K562 (cell line): ENCODE results near the gene AJM1. TPM values are rescaled to one million over a fixed set of nuclear protein-coding genes. Genes with fewer than 3 reads are reported as not detected.
A peak's percentile ranks its signal among the peaks of the same experiment; 100 is the strongest.

Source experiments
- BRD9 ChIP-seq: fragments of 450-650 bp; IDR thresholded peaks from 2 replicates; pipeline ENCODE4 v1.6.1; 2018; ENCODE audit warnings: low read depth; ENCODE audit not compliant: partially characterized antibody
- CCNT2 ChIP-seq: IDR thresholded peaks from 2 replicates; pipeline ENCODE4 v1.6.1; 2011; ENCODE audit warnings: borderline replicate concordance, low read depth, mild to moderate bottlenecking, moderate library complexity, mixed read lengths, low read length; ENCODE audit not compliant: insufficient read length; ENCODE audit errors: extremely low read depth
- CREB3L1 ChIP-seq: fragments of 450-650 bp; IDR thresholded peaks from 2 replicates; pipeline ENCODE4 v1.6.1; 2014; ENCODE audit warnings: low read depth, mild to moderate bottlenecking, moderate library complexity, borderline replicate concordance
- FOXK2 ChIP-seq, 2 experiments: fragments of 450-650 bp; IDR thresholded peaks in 1 of 2; conservative IDR thresholded peaks in 1 of 2; 2 replicates each; pipeline ENCODE4 v1.6.1; 2016; ENCODE audit warnings: low read depth in 2 of 2, mild to moderate bottlenecking in 1 of 2
- GTF2E2 ChIP-seq: fragments of 200-800 bp; sonication (Bioruptor generic); IDR thresholded peaks from 2 replicates; pipeline ENCODE4 v1.6.1; 2016; ENCODE audit warnings: missing genetic modification characterization, missing compliant biosample characterization
- ID3 ChIP-seq, 2 experiments: fragments of 250-450 bp in 1 of 2; fragments of 450-650 bp in 1 of 2; sonication (Bioruptor Pico) in 1 of 2; IDR thresholded peaks; 2 replicates each; pipeline versions ENCODE4 v1.6.1 to v1.8.0; 2016 to 2021; ENCODE audit warnings: mild to moderate bottlenecking in 2 of 2, moderate library complexity in 2 of 2, missing compliant biosample characterization in 1 of 2, missing genetic modification characterization in 1 of 2
- NFRKB ChIP-seq: fragments of 450-650 bp; IDR thresholded peaks from 2 replicates; pipeline ENCODE4 v1.6.1; 2016; ENCODE audit warnings: low read depth
- PML ChIP-seq: IDR thresholded peaks from 2 replicates; pipeline ENCODE4 v1.6.1; 2012; ENCODE audit warnings: low read length, inconsistent platforms
- SMAD3 ChIP-seq: fragments of 450-650 bp; formaldehyde crosslinking; conservative IDR thresholded peaks from 2 replicates; pipeline ENCODE4 v1.4.0; 2020; ENCODE audit warnings: mild to moderate bottlenecking
- SMARCE1 ChIP-seq: fragments of 450-650 bp; IDR thresholded peaks from 2 replicates; pipeline ENCODE4 v1.7.1; 2016; ENCODE audit warnings: mild to moderate bottlenecking
- THAP12 ChIP-seq: fragments of 250-450 bp; sonication (Bioruptor Pico); IDR thresholded peaks from 2 replicates; pipeline ENCODE4 v1.9.0; 2021; ENCODE audit warnings: mild to moderate bottlenecking, inconsistent platforms
- ZKSCAN3 ChIP-seq: fragments of 250-450 bp; sonication (Bioruptor Pico); IDR thresholded peaks from 2 replicates; pipeline ENCODE4 v1.4.0; 2020
- ZNF23 ChIP-seq: fragments of 250-450 bp; sonication (Bioruptor Pico); IDR thresholded peaks from 2 replicates; pipeline ENCODE4 v1.4.0; 2020; ENCODE audit warnings: mild to moderate bottlenecking
- ZNF436 ChIP-seq: fragments of 250-450, 450-650 bp; sonication (Bioruptor Pico); formaldehyde crosslinking; IDR thresholded peaks from 2 replicates; pipeline ENCODE4 v1.7.0; 2020; ENCODE audit warnings: mild to moderate bottlenecking
- ZNF57 ChIP-seq: fragments of 450-650 bp; formaldehyde crosslinking; IDR thresholded peaks from 2 replicates; pipeline ENCODE4 v1.4.0; 2020; ENCODE audit warnings: mild to moderate bottlenecking, moderate library complexity
- ZNF76 ChIP-seq: fragments of 250-450 bp; sonication (Bioruptor Pico); IDR thresholded peaks from 2 replicates; pipeline ENCODE4 v1.4.0; 2020; ENCODE audit warnings: mild to moderate bottlenecking, moderate library complexity, borderline replicate concordance
- ZNF778 ChIP-seq: fragments of 450-650 bp; formaldehyde crosslinking; IDR thresholded peaks from 2 replicates; pipeline ENCODE4 v1.4.0; 2020; ENCODE audit warnings: mild to moderate bottlenecking, moderate library complexity
- ZNF79 ChIP-seq: fragments of 250-450 bp; sonication (Bioruptor Pico); IDR thresholded peaks from 2 replicates; pipeline ENCODE4 v1.4.0; 2020; ENCODE audit warnings: low read depth, mild to moderate bottlenecking, moderate library complexity
- polyA plus RNA-seq, 8 experiments: library from polyadenylated mRNA; depleted of rRNA in 4 of 8; stranded (reverse) in 5 of 8; unstranded in 3 of 8; fragments of >200 nt; fragmentation: Nextera tagmentation in 2 of 8; fragmentation: Illumina TruSeq in 1 of 8; extraction: Ambion mirVana in 2 of 8; extraction: Trizol in 1 of 8; gene quantifications; 2 replicates each; pipeline versions ENCODE4 v1.2.1 to v1.2.3, GENCODE V29; 2011 to 2014; ENCODE audit warnings: inconsistent platforms in 1 of 8, missing spikeins in 1 of 8
- total RNA-seq, 7 experiments: library from RNA; depleted of rRNA in 6 of 7; stranded (reverse); fragments of >200 nt in 6 of 7; fragmentation: Illumina TruSeq in 2 of 7; extraction: Trizol in 2 of 7; gene quantifications; 2 replicates each; pipeline versions ENCODE4 v1.2.1 to v1.2.3, GENCODE V29; 2011 to 2021; ENCODE audit warnings: low replicate concordance in 1 of 7
- TF ChIP-seq, protein P1 (sequence below): fragments of 250-450 bp; sonication (Bioruptor Pico); IDR thresholded peaks from 2 replicates; pipeline ENCODE4 v1.5.0; 2021; ENCODE audit warnings: mild to moderate bottlenecking, moderate library complexity
- TF ChIP-seq, protein P2 (sequence below): sonication (generic); formaldehyde crosslinking; IDR thresholded peaks from 2 replicates; pipeline ENCODE4 v1.8.0; 2022; ENCODE audit warnings: missing genetic modification reagents, mild to moderate bottlenecking, borderline replicate concordance

The AJM1 gene
- total and polyA plus RNA-seq, 9 of the 15 experiments (the other 6 are each of a cell fraction or from before 2014, with no cell fraction given): 0.01 to 3.7 (median 0.65) TPM; not detected in 1

GRCh38 chr9:136847826-136848392, 5.6 kb downstream of the AJM1 start (continued):
- TF ChIP-seq ZNF778 (CRISPR knock-in tag): no peak
- no peak for TF ChIP-seq ZNF436
- TF ChIP-seq ZNF76 (CRISPR knock-in tag): no peak
- TF ChIP-seq CREB3L1: no peak; the same call in 1 of the 2 replicates
- TF ChIP-seq, protein P1, sequence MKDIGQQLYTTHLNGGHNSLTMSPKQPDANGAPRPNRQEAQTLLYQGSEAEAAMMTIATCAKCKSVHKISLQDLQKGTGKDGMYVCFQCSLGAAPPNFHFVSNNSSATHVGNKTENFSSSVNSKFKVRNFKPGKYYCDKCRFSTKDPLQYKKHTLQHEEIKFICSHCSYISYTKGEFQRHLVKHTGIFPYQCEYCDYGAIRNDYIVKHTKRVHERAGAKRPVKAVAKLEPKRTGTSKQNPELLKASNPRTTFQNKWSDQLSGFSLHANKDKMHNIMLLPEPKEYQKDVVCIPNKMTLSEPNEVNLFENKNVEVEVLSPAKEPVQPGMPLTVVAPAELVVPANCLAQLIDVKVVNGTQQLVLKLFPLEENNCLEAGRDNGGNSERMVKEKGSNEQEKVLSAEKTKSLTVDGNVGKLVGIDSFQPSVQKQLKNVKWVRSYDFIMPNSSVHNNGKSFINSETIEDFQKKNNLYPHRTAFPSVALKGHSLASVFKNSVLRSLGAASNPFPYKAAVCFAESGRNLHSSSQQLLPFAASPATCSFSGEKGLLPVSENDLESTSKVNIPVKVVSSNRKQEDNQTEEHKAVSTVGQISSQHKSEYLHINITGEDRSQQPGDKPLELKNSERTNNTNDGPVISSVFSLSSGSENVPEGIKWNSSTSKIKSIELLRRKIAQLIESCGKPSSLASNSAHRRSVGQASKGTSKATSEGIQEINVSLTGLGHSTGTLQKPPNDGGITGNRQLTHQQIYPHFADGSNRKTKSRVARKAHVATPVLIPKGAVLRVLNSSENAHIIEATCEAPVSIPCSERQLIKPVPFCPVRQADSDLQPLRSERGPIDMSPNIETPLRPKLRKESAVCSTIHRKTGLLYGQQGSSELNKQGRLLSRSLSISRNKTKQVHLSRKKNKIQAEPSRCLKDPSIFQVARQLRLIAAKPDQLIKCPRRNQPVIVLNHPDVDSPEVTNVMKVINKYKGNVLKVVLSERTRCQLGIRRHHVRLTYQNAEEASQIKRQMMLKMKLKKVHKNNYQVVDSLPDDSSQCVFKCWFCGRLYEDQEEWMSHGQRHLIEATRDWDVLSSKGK (CRISPR knock-in tag): no peak
- no peak for TF ChIP-seq ZNF23 (CRISPR knock-in tag)
- no peak for TF ChIP-seq BRD9
- TF ChIP-seq CCNT2: no peak
- TF ChIP-seq, protein P2, sequence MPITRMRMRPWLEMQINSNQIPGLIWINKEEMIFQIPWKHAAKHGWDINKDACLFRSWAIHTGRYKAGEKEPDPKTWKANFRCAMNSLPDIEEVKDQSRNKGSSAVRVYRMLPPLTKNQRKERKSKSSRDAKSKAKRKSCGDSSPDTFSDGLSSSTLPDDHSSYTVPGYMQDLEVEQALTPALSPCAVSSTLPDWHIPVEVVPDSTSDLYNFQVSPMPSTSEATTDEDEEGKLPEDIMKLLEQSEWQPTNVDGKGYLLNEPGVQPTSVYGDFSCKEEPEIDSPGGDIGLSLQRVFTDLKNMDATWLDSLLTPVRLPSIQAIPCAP: no peak
- no peak for TF ChIP-seq ZKSCAN3 (CRISPR knock-in tag)
- TF ChIP-seq GTF2E2: no peak
- peak; percentile 62; the same call in 1 of the 2 replicates for TF ChIP-seq THAP12 (CRISPR knock-in tag)
- TF ChIP-seq PML: peak; percentile 34; the same call in 1 of the 2 replicates
- no peak for TF ChIP-seq ZNF57
- no peak for TF ChIP-seq ID3 (CRISPR knock-in tag; IDR thresholded peaks at IDR 0.05)
- TF ChIP-seq ID3 (tag; IDR thresholded peaks at IDR 0.05): 0 out of 2 replicates have a peak, but pooled peaks have one; percentile 64
- TF ChIP-seq NFRKB: no peak
- no peak for TF ChIP-seq SMAD3
- no peak for TF ChIP-seq SMARCE1
- TF ChIP-seq ZNF79 (CRISPR knock-in tag): no peak
- TF ChIP-seq FOXK2 (conservative IDR thresholded peaks at IDR 0.05 in 1 of 2, IDR thresholded peaks at IDR 0.05 in 1 of 2; ENCODE audit: low read depth in 2 of 2): no peak
